ENCODE results near the gene AHCTF1.
"Not testable (repeated sequence)": the region's sequence is repeated elsewhere in the genome, so short reads cannot be mapped to it uniquely, and the experiment has no call there.

Gene AHCTF1

GRCh38 chr1:246843876-246844275 lies 87.9 kb downstream of the AHCTF1 start:
- no peak overlapping the region for H3K27ac ChIP-seq
- no peak overlapping the region for H3K4me3 ChIP-seq

- not testable (repeated sequence) for H3K4me3 ChIP-seq, H3K27ac ChIP-seq
Observed at GRCh38 chr1:246840761-246841160, 91.0 kb downstream of the AHCTF1 start.

GRCh38 chr1:246838118-246838456 lies 93.7 kb downstream of the AHCTF1 start:
- Histone ChIP-seq H3K27ac (no peak overlapping the region), H3K4me3 (no peak overlapping the region)

GRCh38 chr1:246837418-246838117 lies 94.2 kb downstream of the AHCTF1 start:
- H3K27ac ChIP-seq: no peak overlapping the region
- no peak overlapping the region for H3K4me3 ChIP-seq

- Histone ChIP-seq H3K27ac (no peak overlapping the region), H3K4me3 (no peak overlapping the region)
Observed at GRCh38 chr1:246836209-246836966, 95.4 kb downstream of the AHCTF1 start.

- Histone ChIP-seq H3K27ac (no peak overlapping the region), H3K4me3 (no peak overlapping the region)
Observed at GRCh38 chr1:246831543-246831942, 100.2 kb downstream of the AHCTF1 start.

- Histone ChIP-seq H3K4me3 (no peak overlapping the region), H3K27ac (no peak overlapping the region)
Observed at GRCh38 chr1:246828818-246829217, 102.9 kb downstream of the AHCTF1 start.

GRCh38 chr1:246827396-246827795 lies 104.4 kb downstream of the AHCTF1 start:
- no peak overlapping the region for H3K4me3 ChIP-seq
- H3K27ac ChIP-seq: no peak overlapping the region

- Histone ChIP-seq H3K4me3 (no peak overlapping the region), H3K27ac (no peak overlapping the region)
Observed at GRCh38 chr1:246825557-246826175, 106.1 kb downstream of the AHCTF1 start.

- no peak overlapping the region for H3K27ac ChIP-seq
Observed at GRCh38 chr1:246824541-246824940, 107.2 kb downstream of the AHCTF1 start.

GRCh38 chr1:246822154-246822553 lies 109.6 kb downstream of the AHCTF1 start:
- not testable (repeated sequence) for H3K4me3 ChIP-seq, H3K27ac ChIP-seq

More at GRCh38 chr1:246824541-246824940, 107.2 kb downstream of the AHCTF1 start:
- no peak overlapping the region for H3K4me3 ChIP-seq

GRCh38 chr1:246820666-246821065 lies 111.1 kb downstream of the AHCTF1 start:
- no peak overlapping the region for H3K27ac ChIP-seq
- no peak overlapping the region for H3K4me3 ChIP-seq

GRCh38 chr1:246817778-246818177 lies 114.0 kb downstream of the AHCTF1 start:
- H3K27ac ChIP-seq, H3K4me3 ChIP-seq: not testable (repeated sequence)

- Histone ChIP-seq H3K27ac (no peak overlapping the region), H3K4me3 (no peak overlapping the region)
Observed at GRCh38 chr1:246815693-246816270, 116.0 kb downstream of the AHCTF1 start.

- H3K4me3 ChIP-seq: no peak overlapping the region
- no peak overlapping the region for H3K27ac ChIP-seq
Observed at GRCh38 chr1:246814890-246815289, 116.9 kb downstream of the AHCTF1 start.

GRCh38 chr1:246813325-246813724 lies 118.4 kb downstream of the AHCTF1 start:
- not testable (repeated sequence) for H3K27ac ChIP-seq, H3K4me3 ChIP-seq

GRCh38 chr1:246811985-246812384 lies 119.8 kb downstream of the AHCTF1 start:
- Histone ChIP-seq H3K4me3 (no peak overlapping the region), H3K27ac (no peak overlapping the region)

GRCh38 chr1:246809473-246809872 lies 122.3 kb downstream of the AHCTF1 start:
- Histone ChIP-seq H3K4me3 (no peak overlapping the region), H3K27ac (no peak overlapping the region)

- no peak overlapping the region for H3K27ac ChIP-seq
Observed at GRCh38 chr1:246805135-246805716, 126.5 kb downstream of the AHCTF1 start.

GRCh38 chr1:246803883-246804282 lies 127.9 kb downstream of the AHCTF1 start:
- no peak overlapping the region for H3K27ac ChIP-seq
- H3K4me3 ChIP-seq: no peak overlapping the region

More at GRCh38 chr1:246805135-246805716, 126.5 kb downstream of the AHCTF1 start:
- H3K4me3 ChIP-seq: no peak overlapping the region

Data from skin epidermis (tissue), 12 donors.